ENCODE measurements around the gene ADAMTS9.

DNA sequence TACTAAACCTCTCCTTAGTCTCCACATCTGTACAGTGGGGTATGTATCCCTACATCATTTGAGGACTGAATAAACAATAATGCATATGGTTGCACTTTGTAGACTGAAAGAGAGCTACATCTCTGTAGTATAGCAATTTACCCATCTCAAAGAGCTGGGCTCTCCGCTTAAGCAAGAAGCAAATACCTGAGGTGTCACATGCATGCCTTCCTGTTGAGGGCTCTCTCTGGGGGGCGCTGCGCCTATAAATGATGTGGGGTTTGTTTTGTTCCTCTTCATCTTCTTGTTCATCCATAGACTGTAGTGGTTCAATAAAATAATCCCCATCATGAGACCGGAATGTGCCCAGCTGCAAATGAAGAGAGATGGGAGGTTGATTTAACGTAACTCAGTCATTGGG, 6.8 kb downstream of the ADAMTS9 start:
- TF ChIP-seq CTCF (IDR thresholded peaks at IDR 0.05 in 4 of 5, conservative IDR thresholded peaks at IDR 0.05 in 1 of 5), result no peak
- TF ChIP-seq POLR2A (IDR thresholded peaks at IDR 0.05), result no peak
